NCI-H510A treated with DMSO at 0.1 percent for 48 hours (cell line): ENCODE results near the gene CNTN4.

Experiments
- DNase-seq: peaks from one replicate; lab custom pipeline; 2025; lab: John Stamatoyannopoulos, UW

CNTN4 gene

DNA sequence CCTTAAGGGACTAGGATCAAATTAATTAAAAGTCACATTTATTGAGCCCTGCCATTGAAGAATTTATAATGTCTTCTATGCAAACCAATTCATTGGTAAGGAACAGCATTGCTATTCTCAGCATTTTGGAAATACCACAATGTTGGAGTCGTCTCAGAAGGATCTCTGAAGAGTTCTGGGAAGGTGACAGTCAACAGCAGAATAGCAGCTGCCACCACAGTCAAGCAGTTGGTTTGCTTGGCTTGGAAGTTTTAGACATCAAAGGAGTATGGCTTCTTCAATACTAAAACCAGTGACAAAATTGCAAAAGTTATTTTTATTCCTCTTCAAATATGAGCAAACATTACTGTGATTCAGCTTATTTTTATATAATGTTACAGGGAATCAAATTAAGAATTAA, 167.9 kb downstream of the CNTN4 start:
- DNase-seq, result no peak

DNA sequence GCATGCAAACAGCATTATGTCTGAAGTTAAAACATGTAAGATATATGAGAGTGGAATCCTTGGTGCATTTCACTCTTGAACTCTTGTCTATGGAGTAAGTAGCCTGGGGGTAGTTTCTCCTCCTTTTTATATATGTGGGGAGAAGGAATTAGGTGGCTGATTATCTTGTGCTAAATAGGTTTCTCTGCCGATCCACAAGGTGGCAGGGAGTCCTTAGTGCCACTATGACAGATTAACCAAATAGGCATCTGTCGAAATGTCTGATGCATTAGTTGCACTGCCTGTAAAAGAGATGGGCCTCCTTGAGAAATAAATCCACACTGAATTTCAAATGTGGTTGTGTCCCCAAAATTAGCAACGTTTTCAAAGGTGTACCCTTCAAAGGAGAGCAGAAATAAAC, 170.1 kb downstream of the CNTN4 start:
- DNase-seq, result no peak

DNA sequence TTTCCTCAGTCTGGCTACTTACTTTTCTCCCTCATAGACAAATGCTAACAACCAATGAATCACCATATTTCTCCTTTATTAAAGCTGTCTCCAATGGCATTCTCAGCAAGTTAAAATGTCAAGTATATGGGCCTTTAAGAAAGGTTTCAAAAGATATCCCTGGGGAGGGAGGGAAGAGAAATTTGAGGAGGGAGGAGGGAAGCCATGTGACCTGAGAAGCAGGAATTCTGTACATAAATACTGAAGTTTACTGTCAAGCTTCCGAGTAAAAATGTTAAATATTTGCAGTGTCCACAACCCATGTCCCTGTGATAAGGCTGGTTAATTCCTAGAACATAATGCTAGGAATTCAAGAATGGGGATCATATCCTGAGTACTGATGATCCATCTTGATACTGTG, 175.9 kb downstream of the CNTN4 start:
- DNase-seq, result no peak

DNA sequence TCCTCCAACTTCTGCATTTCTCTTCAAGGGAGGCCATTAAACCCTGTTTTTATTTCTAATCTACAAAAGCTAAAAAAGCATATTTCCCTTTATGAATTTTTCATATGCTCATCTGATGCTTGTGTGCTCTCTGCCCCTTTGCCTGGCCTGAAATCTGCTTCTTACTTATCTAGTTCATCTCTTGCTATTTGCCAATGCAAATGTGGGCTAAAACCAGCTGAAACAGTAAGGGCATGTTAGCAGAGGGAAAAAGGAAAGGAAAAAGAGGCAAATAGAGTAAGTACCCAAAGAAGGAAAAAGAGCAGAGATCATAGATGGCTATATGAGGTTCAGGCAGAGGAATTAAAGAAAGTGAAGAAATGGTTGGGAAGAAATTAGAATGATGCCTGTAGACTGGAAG, 185.2 kb downstream of the CNTN4 start:
- DNase-seq, result no peak

DNA sequence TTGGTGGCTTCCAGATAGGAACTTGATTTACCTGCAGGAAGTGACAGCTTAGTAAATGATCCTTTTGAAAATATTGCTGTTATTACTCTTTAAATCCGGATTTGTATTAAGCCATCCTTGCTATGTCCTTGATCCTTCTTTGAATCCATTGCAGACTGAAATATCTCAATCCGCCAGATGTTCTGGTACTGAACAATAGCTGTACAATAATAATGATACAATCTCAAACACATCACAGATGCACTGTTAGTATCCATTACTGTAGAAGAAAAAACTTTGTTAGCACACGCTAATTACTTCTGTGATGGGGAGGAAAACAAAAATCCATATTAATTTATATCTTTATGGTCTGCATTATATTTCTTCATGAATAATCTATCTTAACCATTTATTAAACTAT, 202.3 kb downstream of the CNTN4 start:
- no peak for DNase-seq

DNA sequence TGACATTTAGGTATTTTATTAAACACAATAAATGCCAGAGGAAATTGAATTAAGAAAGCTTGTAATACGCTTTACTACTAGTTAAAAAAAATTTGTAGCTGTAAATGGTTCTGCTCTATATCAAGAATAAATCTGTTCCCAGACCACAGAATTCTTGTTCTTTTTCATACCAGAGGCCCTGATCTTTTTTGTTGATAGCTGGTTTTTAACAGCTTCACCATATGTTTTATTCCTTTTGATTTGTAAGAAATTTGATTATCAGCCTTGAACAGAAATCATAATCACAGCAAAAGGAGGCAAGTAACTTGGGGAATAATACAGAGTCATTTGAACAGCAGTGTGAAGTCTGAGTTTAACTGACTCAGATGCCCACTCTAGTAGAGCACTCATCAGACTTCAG, 202.7 kb downstream of the CNTN4 start:
- no peak for DNase-seq

DNA sequence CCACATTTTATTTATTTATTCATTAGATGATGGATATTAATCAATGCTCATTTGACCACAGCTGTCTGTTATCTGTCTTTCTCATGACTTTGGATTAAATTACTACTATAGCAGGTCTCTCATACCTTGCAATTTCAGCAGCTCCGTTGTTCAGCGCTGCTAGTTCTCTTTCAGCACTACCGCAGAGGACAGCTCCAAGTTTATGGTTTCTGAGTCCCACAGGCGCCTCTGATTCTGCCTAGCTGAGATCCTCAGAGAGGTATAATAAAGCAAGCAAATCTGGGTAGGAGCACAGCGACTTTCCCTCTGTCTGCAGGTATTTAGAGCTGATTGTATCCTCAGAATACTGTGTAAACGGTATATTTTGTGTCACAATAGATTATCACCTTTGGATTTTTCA, 204.9 kb downstream of the CNTN4 start:
- no peak for DNase-seq

DNA sequence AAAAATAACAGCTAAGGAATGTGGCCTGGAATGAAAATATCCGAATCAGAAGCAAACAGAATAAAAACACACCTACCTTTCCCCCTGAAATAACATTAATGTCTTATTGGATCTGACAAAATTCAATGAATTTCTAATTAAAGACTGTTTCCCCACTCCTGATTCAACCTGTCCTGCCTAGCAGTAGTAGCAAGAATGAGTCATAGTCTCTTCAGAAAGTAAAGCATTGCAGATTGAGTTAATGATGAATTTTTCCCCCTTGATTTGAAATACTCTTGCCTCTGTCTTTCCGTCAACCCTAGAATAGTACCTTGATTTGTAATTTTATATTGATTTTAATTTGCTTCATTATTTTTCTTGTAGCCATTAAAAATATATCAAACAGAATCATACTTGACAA, 212.4 kb downstream of the CNTN4 start:
- DNase-seq, result no peak

DNA sequence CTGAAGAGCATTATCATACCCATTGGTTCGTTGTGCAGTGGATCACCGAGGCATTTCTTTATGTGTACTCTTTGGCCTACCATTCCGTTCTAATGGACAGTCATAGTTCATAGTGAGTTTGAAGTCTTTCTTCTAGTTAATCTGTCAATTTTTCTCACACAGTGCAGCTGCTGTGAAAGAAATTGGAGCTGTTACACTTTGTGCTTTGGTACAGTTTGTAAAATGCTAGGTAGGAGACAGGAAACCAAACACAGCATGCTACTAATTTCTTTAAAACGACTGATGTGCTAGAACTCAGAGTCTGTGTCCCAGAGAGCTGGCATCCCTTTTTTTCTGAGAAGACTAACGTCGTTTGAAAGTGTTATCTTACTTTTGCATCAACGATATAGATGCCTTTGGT, 218.9 kb downstream of the CNTN4 start:
- DNase-seq, result no peak

DNA sequence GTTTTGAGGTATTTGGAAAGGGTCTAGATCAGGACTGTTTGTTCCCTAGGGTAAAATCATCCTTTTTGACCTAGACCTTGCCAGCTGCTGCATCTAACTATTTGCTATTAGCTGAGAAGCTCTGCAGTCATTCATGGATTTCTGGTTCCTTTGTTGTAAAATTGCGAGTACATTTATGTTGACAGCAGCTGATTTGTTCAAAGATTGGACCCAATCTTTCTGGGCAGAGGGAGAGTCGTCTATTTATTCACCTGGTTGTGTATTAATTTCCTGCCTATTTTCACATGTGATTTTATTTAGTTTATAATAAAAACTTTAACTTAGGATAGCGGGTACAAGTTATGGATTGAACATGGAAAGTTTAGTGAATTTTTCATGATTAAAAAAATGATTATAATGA, 236.3 kb downstream of the CNTN4 start:
- DNase-seq, result no peak

DNA sequence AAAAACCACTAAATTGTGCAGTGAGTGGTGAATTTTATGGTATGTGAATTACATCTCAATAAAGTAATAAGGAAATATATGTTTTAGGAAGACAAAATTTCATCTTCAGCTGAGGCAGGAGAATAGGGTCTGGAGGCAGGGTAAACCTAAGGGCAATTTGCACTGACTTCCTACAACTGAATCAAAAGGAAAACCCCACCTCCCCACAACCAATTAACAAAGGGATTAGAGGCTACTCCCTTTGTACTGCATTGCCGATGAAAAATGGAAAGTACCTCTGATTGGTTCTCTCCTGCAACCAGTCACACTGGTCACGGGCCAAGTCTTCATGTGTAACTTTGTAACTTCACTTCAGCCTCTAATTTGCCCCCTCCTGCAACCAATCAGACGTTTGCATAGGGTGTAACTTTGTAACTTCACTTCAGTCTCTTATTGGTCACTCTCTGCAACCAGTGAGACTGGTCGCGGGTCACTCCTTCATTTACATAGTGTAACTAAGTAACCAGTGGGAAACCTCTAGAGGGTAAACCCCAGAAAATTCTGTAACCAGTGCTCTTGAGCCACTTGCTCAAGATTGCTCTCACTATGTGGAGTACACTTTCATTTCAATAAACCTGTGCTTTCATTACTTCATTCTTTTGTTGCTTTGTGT, 244.5 kb downstream of the CNTN4 start:
- DNase-seq, result no peak

DNA sequence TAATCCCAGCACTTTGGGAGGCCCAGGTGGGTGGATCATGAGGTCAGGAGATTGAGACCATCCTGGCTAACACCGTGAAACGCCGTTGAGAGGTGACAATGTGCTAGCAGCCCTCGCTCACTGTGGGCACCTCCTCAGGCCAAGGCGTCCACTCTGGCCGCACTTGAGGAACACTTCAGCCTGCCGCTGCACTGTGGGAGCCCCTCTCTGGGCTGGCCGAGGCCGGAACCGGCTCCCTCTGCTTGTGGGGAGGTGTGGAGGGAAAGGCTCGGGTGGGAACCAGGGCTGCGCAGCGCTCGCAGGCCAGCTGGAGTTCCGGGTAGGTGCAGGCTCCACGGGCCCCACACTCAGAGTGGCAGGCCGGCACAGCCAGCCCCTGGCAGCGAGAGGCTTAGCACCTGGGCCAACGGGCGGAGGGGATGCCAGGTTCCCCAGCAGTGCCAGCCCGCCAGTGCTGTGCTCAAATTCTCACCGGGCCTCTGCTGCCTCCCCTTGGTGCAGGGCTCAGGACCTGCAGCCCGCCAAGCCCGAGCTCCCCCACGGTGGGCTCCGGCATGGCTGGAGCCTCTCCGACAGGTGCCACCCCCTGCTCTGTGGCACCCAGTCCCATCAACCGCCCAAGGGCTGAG, 253.6 kb downstream of the CNTN4 start:
- no peak for DNase-seq

DNA sequence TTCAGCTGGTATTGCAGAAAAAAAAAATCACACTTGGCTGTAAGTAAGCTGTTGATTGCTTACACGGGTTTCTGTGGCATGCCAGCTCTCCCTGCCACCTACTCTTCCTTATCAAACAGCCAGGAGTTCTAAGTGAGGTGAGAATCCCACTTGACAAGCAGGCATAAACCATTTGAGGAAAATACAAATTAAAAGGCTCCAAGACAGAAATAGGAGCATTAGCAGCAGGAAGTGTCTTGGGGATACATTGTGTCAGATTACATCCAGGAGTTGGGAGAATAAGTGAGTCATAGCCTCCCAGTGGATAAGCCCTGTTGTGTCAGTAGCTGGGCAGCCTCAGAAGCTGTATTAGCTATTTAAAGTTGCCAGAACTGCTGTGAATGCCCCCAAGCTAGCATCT, 256.0 kb downstream of the CNTN4 start:
- peak; percentile 23 for DNase-seq

DNA sequence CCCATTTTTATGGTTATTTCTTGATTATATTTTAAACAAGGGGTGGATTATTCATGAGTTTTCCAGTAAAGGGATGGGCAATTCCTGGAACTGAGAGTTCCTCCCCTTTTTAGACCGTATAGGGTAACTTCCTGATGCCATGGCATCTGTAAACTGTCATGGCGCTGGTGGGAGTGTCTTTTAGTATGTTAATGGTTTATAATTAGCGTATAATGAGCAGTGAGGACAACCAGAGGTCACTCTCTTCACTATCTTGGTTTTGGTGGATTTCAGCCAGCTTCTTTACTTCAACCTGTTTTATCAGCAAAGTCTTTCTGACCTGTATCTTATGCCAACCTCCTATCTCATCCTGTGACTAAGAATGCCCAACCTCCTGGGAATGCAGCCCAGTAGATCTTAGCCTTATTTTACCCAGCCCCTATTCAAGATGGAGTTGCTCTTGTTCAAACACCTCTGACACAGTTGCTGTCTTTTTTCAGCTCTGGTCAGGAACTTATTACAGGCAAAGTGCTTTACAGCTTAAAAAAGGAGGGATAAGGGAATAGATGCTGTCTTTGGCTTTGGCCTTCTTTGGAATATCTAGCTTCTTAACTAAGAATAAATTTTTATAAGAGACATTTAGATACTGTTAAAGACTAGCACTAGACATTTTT, 257.8 kb downstream of the CNTN4 start:
- no peak for DNase-seq

DNA sequence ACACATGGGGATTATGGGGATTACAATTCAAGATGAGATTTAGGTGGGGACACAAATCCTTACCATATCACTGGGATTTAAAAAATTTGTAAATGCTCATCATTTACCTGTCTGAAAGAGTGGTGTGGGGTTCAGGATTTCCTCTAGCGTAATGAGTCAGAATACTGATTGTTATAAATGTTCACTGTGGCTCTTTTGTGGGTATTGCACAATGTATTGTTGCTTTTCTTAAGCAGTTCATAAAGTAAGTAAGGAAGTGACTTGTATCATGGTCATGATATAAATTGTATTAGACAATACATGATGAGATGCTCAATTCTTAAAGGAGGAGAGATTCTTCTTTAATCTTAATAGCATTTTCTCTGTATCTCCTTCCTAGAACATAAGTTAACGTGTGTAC, 262.1 kb downstream of the CNTN4 start:
- DNase-seq, result no peak

DNA sequence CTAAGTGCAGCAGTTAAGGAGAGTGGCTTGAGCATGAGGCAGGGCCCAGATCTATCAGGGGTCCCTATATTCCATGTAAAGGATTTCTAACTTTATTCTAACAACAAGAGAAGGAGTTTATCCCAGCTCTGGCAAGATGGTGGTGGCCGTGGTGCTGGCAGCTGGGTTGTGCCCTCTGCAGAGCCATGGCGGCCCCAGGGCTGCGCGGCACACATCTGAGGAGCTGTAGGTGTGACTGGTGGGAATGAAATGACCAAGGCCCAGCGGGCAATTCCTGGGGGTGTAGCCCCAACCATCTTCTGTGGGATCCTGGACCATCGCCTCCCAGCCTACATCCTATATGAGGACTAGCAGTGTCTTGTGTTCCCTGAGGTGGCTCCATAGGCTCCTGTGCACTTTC, 263.5 kb downstream of the CNTN4 start:
- no peak for DNase-seq

DNA sequence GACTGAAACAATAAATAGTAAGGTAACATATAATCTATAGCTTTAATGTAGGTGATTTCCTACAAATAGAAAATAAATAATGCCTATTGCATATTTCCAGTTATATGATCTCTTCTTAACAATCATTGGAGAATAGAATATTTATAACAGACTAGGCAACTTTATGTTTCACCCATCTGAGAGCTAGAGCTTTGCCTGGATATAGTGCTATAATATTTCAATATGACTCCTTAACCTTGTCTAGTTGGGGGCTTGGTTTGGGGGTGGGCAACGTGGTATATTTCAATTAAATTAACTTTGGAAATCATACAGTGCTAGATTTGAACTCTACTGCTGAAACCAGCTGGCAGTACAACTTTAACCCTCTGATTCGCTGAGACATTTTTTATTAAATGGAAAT, 265.2 kb downstream of the CNTN4 start:
- no peak for DNase-seq

DNA sequence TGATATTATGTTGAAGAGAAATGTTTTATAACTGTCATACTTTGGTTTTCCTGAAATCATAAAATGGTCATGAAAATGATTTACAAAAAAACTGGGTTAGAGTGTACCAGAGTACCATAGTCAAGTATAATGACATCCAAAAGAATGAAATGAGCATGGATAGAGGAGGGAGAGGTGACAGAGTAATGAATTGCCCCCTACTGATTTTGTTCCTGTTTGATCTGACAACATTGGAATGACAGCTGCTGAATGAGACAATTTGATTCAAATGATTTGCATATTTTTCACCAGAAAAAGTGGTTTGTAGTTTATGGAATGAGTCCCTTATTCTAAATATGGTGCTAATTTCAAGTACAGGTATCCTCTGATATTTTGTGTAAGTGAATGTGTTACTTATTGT, 271.7 kb downstream of the CNTN4 start:
- DNase-seq, result no peak

DNA sequence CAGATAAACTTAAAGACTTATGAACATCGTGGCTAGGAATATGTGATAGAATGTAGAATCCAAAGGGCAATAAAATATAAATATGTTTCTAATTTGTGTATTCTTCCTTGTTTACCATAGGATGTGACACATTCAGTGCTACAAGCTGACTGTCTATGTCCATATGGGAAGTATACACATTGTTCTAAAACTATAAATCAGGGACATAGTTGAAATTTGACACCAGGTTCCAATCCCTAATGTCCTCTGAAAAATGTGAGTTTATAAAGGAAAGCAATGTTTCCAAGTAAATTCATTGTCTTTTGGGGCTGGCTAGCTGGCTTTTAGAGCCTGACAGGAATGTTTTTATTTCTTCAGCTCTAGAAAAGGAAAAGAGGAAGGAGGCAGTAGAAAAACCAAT, 273.6 kb downstream of the CNTN4 start:
- no peak for DNase-seq

DNA sequence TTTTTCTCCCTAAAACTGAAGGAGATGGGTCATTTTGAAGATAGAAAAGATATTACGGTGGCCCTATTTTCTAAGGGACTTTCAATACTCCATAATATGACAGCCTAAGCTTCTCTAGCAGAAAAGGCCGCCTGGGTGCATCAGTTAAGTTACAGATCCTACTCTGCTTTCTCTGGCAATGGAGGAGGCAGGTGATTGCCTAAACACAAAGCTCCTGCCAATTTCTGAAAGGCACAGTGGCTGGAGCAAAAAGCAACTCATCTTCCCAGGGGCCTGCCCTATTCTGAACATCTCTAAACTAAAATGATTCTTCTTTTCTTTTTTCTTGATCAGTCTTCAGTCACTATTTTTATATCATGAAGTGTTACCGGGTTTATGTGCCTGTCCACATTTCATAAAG, 276.7 kb downstream of the CNTN4 start:
- DNase-seq, result no peak

DNA sequence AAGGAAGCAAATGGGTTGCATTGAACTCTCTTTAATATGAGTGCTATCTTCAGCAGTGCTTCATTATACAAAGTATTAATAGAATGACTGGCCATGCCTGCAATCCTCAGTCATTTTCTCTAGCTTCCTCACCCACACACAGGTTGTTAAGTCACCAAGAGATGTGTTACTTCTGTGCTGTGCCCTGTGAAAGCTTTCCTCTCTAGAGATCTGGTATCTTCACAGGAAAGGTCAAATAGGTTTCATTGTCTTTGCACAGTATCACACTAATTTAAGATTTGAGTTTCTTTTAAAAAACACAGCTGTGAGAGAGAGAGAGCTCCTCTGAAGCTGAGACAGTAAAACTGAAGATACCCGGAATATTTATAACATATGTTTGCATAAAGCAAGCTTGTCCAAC, 278.6 kb downstream of the CNTN4 start:
- no peak for DNase-seq

DNA sequence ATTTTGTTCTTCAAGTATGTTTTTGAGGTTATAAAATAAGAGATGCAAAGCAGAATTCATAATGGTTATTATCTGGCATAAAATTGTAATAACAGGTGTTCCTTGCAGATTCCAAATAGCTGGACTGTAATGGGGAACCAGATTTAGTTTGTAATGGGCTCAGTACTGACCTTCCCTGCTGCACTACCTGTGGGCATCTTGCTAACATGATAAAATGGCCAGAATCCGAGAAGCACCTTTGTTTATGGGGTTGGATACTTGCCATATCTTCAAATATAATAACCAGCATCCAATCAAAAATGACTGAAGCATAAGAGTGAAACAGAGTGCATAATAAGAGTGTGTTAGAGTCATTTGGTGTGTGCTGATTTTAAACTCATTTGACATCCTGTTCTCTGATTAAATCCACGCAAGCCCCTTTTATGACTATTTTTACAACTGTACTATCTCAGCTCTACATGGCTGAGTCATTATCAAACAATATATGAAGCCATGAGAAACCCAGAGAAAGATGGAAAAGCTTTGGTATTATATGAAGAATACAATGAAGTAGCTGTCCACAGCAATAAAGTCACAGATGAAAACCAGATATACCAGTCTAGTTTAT, 292.4 kb downstream of the CNTN4 start:
- no peak for DNase-seq

DNA sequence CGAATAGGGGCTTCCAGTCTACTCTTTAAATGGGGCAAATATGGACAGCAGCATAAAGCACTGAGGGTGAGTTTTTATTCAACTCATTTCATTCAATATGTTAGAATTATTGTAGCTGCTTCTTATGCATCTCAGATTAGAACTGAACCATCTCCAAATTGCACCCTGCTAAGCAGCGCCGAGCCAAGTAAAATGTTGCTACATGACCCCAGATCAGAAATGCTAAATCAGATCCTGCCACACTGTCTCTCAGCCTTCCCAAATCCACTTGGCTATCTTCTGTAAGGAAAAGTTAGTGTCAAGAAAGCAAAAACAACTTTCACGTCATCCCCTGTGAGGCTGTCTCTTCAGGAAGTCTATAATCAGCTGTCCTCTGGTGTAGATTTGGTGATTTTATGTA, 293.2 kb downstream of the CNTN4 start:
- DNase-seq, result no peak
